NCI-H345 treated with DMSO at 0.1 percent for 48 hours (cell line): ENCODE measurements around the gene BAX.

Experiments
- DNase-seq: peaks from one replicate; lab custom pipeline; 2025; ENCODE audit not compliant: unreplicated experiment; lab: John Stamatoyannopoulos, UW

The BAX gene

GRCh38 chr19:48961673-48962028 is 7.0 kb downstream of the BAX start:
- DNase-seq = no peak

GRCh38 chr19:48962029-48962848 is 7.6 kb downstream of the BAX start:
- DNase-seq = no peak

- no peak for DNase-seq
Observed at GRCh38 chr19:48962849-48963165, 8.1 kb downstream of the BAX start.

GRCh38 chr19:48963371-48964204 is 8.9 kb downstream of the BAX start:
- no peak for DNase-seq

DNA sequence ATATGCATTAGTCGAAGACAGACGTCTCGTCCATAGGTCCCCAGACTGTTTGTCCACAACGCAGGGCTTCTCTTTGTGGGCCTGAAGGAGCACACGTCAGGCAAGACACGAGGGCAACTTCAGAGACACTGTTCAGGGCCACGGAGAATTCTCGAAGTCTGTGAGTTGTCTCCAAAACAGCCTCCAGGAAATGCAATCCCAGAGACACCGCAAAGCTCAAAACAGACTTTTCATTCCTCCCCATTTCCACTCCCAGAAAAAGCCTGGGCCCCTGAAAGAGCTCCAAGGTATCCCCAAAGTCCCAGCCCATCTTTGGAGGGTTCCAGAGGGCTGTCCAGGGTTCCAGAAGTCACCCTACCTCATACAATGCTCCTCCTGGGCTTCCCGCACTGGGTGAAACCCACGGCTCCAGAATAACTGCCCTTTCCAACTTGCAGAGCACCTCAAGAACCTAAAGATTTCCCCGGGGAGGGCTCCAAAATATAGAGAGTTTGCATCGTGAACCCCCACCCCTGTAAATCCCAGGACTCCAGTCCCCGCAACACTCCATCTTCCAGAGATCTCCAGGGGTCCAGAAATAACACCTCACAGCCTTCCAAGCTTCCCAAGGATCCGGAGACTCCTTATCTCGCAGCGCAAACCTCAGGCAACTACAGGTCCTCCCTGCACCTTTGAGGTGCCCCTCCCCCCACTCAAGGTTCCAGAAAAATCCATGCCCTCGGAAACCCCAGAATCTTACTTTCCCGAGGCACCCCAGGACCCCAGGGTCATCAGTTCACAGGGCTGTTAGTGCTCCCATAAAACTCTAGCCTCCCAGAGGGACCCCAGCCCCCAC is 9.7 kb downstream of the BAX start:
- no peak for DNase-seq

GRCh38 chr19:48965040-48965805 is 10.5 kb downstream of the BAX start, which contains the start of gene FTL:
Gene FTL (plus strand): TSS chr19:48965309. CDS start chr19:48965508, 199 bp downstream.
- DNase-seq = peak; percentile 70

DNA sequence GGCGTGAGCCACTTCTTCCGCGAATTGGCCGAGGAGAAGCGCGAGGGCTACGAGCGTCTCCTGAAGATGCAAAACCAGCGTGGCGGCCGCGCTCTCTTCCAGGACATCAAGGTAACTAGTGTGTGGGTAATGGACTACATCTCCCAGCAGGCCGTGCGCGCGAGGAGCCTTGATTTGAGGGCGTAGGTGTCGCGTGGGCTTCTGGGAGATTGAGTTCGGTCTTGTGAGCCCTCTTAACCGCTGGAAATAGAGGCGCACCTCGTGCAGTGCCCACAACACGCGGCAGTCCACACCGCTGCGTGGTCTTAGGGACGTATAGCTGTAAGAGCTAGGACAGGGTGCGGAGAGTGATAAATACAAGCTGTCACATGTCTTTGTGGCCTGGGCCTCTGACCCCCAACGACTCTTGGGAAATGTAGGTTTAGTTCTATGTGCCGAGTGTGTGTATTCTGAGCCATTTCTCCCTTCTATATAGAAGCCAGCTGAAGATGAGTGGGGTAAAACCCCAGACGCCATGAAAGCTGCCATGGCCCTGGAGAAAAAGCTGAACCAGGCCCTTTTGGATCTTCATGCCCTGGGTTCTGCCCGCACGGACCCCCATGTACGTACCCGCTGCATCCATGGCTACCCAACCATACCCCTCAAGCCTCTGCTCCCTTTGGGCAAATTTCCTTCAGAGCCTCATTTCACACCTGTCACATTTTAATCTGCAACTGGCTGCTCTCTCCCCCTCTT is 11.3 kb downstream of the BAX start:
- peak; percentile 65 for DNase-seq

DNA sequence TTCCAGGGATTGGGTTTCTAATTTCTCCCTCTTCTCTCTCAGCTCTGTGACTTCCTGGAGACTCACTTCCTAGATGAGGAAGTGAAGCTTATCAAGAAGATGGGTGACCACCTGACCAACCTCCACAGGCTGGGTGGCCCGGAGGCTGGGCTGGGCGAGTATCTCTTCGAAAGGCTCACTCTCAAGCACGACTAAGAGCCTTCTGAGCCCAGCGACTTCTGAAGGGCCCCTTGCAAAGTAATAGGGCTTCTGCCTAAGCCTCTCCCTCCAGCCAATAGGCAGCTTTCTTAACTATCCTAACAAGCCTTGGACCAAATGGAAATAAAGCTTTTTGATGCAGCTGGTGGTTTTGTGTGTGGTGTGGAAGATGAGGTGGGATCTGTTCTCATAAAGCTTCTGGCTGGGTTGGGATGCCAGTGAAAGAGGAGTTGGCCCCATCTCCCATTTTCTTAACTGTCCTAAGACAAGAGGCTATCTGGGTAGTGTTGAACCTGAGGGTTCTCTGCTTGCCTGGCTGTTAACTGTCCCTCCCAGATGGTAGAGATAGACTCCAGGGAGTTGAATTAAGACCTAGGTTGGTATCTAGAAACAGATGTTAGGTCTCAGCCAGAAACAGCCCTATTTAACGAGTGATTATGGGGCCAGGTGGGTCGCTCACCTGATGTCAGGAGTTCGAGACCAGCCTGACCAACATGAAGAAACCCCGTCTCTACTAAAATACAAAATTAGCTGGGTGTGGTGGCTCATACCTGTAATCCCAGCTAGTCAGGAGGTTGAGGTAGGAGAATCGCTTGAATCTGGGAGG is 12.1 kb downstream of the BAX start:
- no peak for DNase-seq

DNA sequence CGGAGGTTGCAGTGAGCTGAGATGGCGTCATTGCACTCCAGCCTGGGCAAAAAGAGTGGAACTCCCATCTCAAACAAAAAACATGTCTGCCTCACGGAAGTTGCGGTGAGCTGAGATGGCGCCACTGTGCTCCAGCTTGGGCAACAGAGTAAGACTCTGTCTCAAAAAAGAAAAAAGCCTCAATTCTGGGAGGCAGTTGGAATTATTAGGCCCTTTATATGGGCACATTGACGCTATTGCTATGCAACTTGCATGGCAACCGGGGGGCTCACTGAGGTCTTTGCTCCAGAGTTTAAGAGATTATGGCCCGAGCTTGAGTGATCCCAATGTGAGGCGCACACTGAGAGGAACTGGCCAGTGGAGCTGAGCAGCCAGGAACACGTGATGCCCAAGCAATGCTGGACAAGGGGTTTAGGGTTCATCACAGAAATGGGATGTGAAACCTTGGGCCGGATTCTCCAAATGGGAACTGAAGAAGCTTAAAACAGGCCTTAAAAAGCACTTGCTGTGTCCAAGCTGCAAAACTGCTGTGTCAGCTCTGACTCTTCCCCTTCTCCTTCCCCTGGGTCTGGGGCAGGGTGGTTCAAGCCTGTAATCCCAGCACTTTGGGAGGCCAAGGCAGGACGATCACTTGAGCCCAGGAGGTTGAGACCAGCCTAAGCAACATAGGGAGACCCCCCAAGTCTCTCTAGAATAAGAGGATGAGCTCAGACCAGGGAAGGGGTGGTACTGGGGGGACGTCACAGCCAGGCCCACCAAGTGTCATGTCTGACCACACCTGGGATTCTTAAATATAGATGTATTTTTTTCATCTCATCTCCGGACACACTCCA is 12.9 kb downstream of the BAX start:
- DNase-seq = no peak

DNA sequence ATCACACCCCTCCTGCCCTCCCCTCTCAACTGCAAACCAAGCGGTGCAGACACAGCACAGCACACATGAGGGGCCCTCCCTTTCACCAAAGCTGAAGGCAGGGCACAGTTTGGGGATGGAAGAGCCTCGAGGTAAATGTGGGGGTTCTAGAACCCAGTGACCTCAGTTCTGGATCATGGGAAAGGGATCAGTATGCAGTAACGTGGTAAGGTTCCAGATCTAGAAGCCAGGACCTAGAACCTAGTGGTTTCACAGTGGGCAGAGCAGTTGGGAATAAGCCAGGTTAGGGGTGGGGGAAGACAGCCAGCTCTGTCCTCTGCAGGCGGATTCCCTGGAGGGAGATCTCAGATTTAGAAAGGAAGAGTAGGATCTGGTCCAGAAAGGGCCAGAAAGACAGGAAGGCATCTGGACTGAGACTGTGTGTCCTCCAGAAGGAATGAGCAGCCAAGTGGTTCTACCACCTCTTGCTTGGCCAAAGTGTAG is 13.5 kb downstream of the BAX start:
- DNase-seq = no peak

DNA sequence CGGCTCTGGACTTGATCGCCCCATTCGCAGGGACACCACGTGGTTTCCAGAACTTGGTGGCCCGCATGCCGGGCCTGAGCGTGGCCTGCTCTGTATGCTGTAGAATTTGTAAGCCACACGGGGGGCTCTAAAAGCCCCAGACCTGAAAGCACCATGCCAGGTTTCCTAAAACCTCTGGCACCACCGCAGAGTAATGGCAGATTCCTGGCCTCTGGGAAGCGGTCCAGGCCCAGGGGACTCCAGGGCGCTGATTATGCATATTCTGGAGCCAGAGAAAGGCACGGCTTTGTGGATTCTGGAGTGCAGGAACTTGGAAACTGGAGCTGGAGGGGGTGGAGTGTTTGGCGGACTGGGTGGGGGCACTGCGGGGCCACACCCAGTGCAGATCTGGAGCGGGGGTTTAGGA is 14.1 kb downstream of the BAX start:
- no peak for DNase-seq

GRCh38 chr19:48969276-48970138 is 14.8 kb downstream of the BAX start:
- no peak for DNase-seq

DNA sequence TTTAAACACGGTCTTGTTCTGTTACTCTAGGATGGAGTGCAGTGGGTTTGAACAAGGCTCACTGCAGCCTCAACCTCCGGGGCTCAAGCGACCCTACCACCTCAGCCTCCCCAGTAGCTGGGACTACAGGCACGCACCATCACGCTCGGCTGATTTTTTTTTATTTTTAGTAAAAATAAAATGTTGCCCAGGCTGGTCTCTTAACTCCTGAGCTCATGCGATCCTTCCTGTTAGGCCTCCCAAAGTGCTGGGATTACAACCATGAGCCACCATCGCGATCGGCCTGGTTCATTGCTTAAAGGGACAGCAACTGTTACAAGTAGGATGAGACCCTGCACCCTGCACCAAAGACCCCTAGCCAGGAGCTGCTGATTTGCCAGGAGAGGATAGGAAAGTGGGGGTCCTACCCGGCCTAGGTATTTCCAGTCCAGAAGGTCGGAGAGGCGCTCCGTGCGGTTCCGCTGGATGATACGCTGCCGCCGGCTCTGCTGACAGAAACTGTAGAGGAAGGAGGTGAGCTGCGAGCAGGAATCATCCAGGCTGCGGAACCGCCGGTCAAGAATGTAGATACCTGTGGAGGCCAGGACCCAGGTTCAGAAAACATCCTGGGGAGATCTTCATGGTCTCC is 15.6 kb downstream of the BAX start:
- DNase-seq = no peak

DNA sequence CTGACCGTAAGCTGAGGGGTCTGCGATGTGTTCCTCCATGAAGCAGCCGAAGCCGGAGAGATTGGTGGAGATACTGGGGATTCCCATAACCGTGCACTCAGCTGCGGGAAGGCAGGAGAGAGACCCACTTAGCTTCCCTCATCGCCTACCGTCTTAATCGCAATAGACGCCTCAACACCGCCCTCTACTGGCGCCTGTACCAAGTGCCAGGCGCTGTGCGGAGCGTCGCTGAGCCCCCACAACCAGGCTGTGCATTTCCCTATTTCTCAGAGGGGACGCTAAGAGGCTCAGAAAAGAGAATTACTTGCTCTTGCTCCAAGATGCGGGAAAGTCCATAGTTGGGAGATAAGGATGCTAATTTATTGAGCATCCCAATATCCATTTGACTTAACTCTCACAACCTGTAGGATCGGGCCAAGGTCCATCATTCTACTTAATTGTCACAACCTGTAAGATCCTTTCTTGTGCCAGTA is 16.3 kb downstream of the BAX start:
- peak; percentile 13 for DNase-seq

DNA sequence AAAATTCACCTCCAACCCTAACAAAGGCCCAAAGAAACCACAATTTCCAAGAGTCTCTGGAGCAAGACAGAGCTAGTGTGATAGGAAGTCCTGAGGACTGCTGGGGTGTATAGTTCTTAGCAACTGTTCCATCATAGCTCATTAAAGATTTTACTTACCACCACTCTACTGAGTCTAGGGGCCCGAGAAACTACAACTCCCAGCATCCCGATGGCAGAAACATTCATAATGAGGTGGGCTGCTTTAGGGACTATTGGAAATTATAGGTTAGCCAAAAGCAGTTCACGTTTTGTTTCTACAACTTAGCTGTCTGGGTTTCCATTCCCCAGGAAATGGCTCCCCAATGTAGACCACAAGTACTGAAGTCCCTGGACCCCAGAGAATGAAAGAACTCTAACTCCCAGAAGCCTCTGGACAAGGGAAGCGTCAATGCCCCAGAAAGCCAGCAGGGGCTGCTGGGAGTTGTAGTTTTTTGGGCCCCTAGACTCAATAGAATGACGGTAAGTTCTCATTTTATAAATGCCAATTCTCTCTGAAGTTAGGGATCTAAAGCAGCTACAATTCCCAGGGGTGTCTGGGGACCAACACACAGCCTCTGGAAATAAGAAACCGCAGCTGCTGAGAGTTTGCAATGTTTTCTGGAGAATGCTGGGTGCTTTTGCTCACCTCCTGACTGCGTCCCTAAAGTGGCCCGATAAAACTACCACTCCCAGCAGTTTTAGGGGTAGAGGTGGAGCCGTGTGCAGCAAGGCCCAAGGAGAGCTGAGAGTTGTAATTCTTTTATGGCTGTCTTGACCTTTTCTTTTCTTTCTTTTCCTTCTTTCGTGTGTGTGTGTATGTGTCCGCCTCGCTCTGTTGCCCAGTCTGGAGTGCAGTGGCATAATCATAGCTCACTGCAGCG is 21.5 kb downstream of the BAX start:
- no peak for DNase-seq

GRCh38 chr19:48977061-48977460 is 22.4 kb downstream of the BAX start:
- DNase-seq = no peak
